Neuronal stem cell (in vitro differentiated cells): ENCODE results near the gene TNFAIP3.
A peak's percentile ranks its signal among the peaks of the same experiment; 100 is the strongest.

Experiments used
- DNase-seq: peaks from one replicate; pipeline ENCODE4 v3.0.0-alpha.2; 2013; ENCODE audit warnings: low spot score
- H2AFZ ChIP-seq: one replicate; pipeline ENCODE4 v1.6.1; 2013; ENCODE audit warnings: mild to moderate bottlenecking, low read length, inconsistent platforms
- H2AK5ac ChIP-seq: 2 replicates; pipeline ENCODE4 v1.6.1; 2013; ENCODE audit warnings: low read depth, mild to moderate bottlenecking, inconsistent platforms, low read length, moderate library complexity, mixed read lengths
- H2BK120ac ChIP-seq: 2 replicates; pipeline ENCODE4 v1.6.1; 2013; ENCODE audit warnings: low read depth, mild to moderate bottlenecking, inconsistent platforms, low read length, moderate library complexity, mixed read lengths
- H2BK12ac ChIP-seq: one replicate; pipeline ENCODE4 v1.6.1; 2013; ENCODE audit warnings: low read length, inconsistent platforms
- H2BK15ac ChIP-seq: 2 replicates; pipeline ENCODE4 v1.6.1; 2013; ENCODE audit warnings: mild to moderate bottlenecking, low read length, inconsistent platforms, mixed read lengths
- H2BK5ac ChIP-seq: one replicate; pipeline ENCODE4 v1.6.1; 2013; ENCODE audit warnings: inconsistent platforms, mild to moderate bottlenecking, low read length, moderate library complexity
- H3K14ac ChIP-seq: one replicate; pipeline ENCODE4 v1.6.1; 2013; ENCODE audit warnings: low read length, inconsistent platforms
- H3K18ac ChIP-seq: 2 replicates; pipeline ENCODE4 v1.6.1; 2013; ENCODE audit warnings: low read length, inconsistent platforms
- H3K23ac ChIP-seq: 2 replicates; pipeline ENCODE4 v1.6.1; 2013; ENCODE audit warnings: low read depth, mild to moderate bottlenecking, mixed read lengths, low read length, inconsistent platforms; ENCODE audit not compliant: poor library complexity
- H3K27ac ChIP-seq: replicated peaks from 3 replicates; pipeline ENCODE4 v1.5.1; 2013; ENCODE audit warnings: low read length, inconsistent platforms
- H3K27me3 ChIP-seq, 3 experiments: 2 replicates each; pipeline ENCODE4 v1.6.1; 2013; ENCODE audit warnings: low read length in 3 of 3, mild to moderate bottlenecking in 2 of 3, inconsistent platforms in 1 of 3, low read depth in 1 of 3, mixed read lengths in 1 of 3, moderate library complexity in 1 of 3; ENCODE audit not compliant: control insufficient read depth in 3 of 3, insufficient read depth in 3 of 3
- H3K36me3 ChIP-seq, 2 donors: replicated peaks in 1 of 2; 2 replicates each; pipeline ENCODE4 v1.6.1; 2013; ENCODE audit warnings: low read length in 2 of 2; ENCODE audit not compliant: control insufficient read depth in 2 of 2, insufficient read depth in 2 of 2
- H3K4ac ChIP-seq: 2 replicates; pipeline ENCODE4 v1.6.1; 2013; ENCODE audit warnings: inconsistent platforms, mild to moderate bottlenecking, low read length, moderate library complexity
- H3K4me1 ChIP-seq, 2 donors: 1 replicate in 1 of 2; 2 replicates in 1 of 2; pipeline ENCODE4 v1.6.1; 2013; ENCODE audit warnings: low read length in 2 of 2, low read depth in 1 of 2; ENCODE audit not compliant: control insufficient read depth in 2 of 2, insufficient read depth in 1 of 2
- H3K4me2 ChIP-seq: one replicate; pipeline ENCODE4 v1.6.1; 2013; ENCODE audit warnings: mild to moderate bottlenecking, low read length, inconsistent platforms; ENCODE audit not compliant: insufficient read depth, poor library complexity, severe bottlenecking
- H3K4me3 ChIP-seq, 2 donors: 2 replicates each; pipeline ENCODE4 v1.5.1; 2013; ENCODE audit warnings: low read length in 2 of 2, mild to moderate bottlenecking in 2 of 2, inconsistent platforms in 1 of 2, moderate library complexity in 1 of 2
- H3K79me1 ChIP-seq: one replicate; pipeline ENCODE4 v1.6.1; 2013; ENCODE audit warnings: low read depth, mild to moderate bottlenecking, inconsistent platforms, low read length, moderate library complexity
- H3K9ac ChIP-seq: one replicate; pipeline ENCODE4 v1.6.1; 2013; ENCODE audit warnings: mild to moderate bottlenecking, low read depth, low read length, inconsistent platforms; ENCODE audit not compliant: poor library complexity
- H3K9me3 ChIP-seq, 2 donors: replicated peaks in 1 of 2; 2 replicates each; pipeline versions ENCODE3 to v1.6.1; 2013; ENCODE audit warnings: low read length in 2 of 2, mild to moderate bottlenecking in 2 of 2, inconsistent platforms in 1 of 2, low read depth in 1 of 2, mixed read lengths in 1 of 2, moderate library complexity in 1 of 2; ENCODE audit not compliant: control insufficient read depth in 2 of 2, insufficient read depth in 1 of 2
- H4K8ac ChIP-seq: one replicate; pipeline ENCODE4 v1.6.1; 2013; ENCODE audit warnings: low read depth, mild to moderate bottlenecking, inconsistent platforms, low read length, moderate library complexity
- H4K91ac ChIP-seq: one replicate; pipeline ENCODE4 v1.6.1; 2013; ENCODE audit warnings: low read length, low read depth, mild to moderate bottlenecking, inconsistent platforms; ENCODE audit not compliant: poor library complexity
- WGBS, 2 donors: extraction: QIAGEN DNeasy Blood & Tissue Kit; methylation state at CpG; one replicate each; pipeline ENCODE4 v1.1.7; 2013; ENCODE audit warnings: missing lambda C conversion rate in 2 of 2, mixed read lengths in 1 of 2; ENCODE audit not compliant: insufficient read length in 2 of 2, insufficient replicate concordance in 1 of 2; ENCODE audit errors: extremely low coverage in 2 of 2; 5-methylcytosine and 5-hydroxymethylcytosine counted together

Gene TNFAIP3

DNA sequence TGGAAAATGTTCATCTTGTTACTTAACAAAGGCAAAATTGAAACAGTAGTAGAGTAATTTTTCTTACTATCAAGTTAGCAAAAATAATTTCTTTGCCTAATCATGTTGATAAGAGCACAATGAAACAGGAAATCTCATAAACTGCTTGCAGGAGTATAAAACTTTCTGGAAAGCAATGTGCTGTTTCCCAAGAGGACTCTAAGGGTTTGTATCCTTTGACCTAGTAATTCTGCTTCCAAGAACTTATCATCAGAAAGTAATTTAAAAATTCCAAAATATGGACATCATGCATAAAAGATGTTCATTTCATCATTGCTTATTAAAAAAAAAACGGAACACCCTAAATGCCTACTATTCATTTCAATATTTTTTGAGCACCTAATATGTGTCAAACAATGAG lies 46.1 kb upstream of the TNFAIP3 start:
- H2BK15ac ChIP-seq = no peak overlapping the region
- H4K91ac ChIP-seq = no peak overlapping the region
- H2BK12ac ChIP-seq = no peak overlapping the region
- H3K79me1 ChIP-seq = no peaks in the 10 kb centered on the region
- H3K27me3 ChIP-seq = no peaks in the 10 kb centered on the region
- H3K9me3 ChIP-seq = no peaks in the 10 kb centered on the region
- no peak overlapping the region for H3K18ac ChIP-seq
- no peak overlapping the region for H3K14ac ChIP-seq
- H3K36me3 ChIP-seq = no peaks in the 10 kb centered on the region
- DNase-seq = no peak
- no peak overlapping the region for H2AK5ac ChIP-seq
- H3K23ac ChIP-seq = no peak overlapping the region
- H2BK5ac ChIP-seq = no peak overlapping the region
- whole genome bisulfite sequencing, 2 donors = no CpG with 5 or more reads among the region's 1 CpG
- no peak overlapping the region for H3K4me2 ChIP-seq
- H3K4ac ChIP-seq = no peak overlapping the region
- no peak overlapping the region for H3K4me3 ChIP-seq
- H3K4me1 ChIP-seq = peaks cover 1 to 10% of the 10 kb centered on the region in 2 donors
- no peak overlapping the region for H2BK120ac ChIP-seq
- H3K27ac ChIP-seq = no peak overlapping the region
- H4K8ac ChIP-seq = no peak overlapping the region
- H2AFZ ChIP-seq = no peak overlapping the region
- no peak overlapping the region for H3K9ac ChIP-seq

DNA sequence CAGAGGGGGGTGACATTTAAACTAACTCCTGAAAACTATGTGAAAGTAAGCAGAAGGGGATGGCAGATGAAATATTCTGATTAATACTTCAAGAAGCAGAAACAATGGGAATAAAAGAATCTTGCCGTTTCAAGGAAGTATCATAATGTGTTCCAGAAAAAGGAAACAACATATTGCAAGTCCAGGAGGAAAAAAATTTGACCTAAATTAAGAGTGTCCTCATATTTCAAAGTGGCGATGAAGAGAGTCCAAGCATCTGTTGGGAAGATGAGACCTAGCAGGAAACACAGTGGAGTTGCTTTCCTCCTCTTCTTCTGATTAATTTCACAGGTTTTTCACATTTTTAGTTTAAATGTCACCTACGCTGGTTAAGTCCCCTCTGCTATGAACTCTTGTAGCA lies 45.6 kb upstream of the TNFAIP3 start:
- peaks cover 1 to 10% of the 10 kb centered on the region in 2 donors for H3K4me1 ChIP-seq
- no peaks in the 10 kb centered on the region for H3K27me3 ChIP-seq
- no peak overlapping the region for H3K14ac ChIP-seq
- no peak overlapping the region for H2BK12ac ChIP-seq
- no peak overlapping the region for H2AFZ ChIP-seq
- no peaks in the 10 kb centered on the region for H3K9me3 ChIP-seq
- H3K23ac ChIP-seq = no peak overlapping the region
- no peak for DNase-seq
- H4K8ac ChIP-seq = no peak overlapping the region
- no peak overlapping the region for H3K4me3 ChIP-seq
- no peaks in the 10 kb centered on the region for H3K36me3 ChIP-seq
- H3K79me1 ChIP-seq = no peaks in the 10 kb centered on the region
- H2BK5ac ChIP-seq = no peak overlapping the region
- no peak overlapping the region for H2BK15ac ChIP-seq
- H4K91ac ChIP-seq = no peak overlapping the region
- no peak overlapping the region for H3K4me2 ChIP-seq
- no peak overlapping the region for H3K4ac ChIP-seq
- WGBS, 2 donors = no CpG with 5 or more reads among the region's 3 CpGs
- H3K27ac ChIP-seq = no peak overlapping the region
- H2BK120ac ChIP-seq = no peak overlapping the region
- H3K9ac ChIP-seq = no peak overlapping the region
- H2AK5ac ChIP-seq = no peak overlapping the region
- H3K18ac ChIP-seq = no peak overlapping the region

DNA sequence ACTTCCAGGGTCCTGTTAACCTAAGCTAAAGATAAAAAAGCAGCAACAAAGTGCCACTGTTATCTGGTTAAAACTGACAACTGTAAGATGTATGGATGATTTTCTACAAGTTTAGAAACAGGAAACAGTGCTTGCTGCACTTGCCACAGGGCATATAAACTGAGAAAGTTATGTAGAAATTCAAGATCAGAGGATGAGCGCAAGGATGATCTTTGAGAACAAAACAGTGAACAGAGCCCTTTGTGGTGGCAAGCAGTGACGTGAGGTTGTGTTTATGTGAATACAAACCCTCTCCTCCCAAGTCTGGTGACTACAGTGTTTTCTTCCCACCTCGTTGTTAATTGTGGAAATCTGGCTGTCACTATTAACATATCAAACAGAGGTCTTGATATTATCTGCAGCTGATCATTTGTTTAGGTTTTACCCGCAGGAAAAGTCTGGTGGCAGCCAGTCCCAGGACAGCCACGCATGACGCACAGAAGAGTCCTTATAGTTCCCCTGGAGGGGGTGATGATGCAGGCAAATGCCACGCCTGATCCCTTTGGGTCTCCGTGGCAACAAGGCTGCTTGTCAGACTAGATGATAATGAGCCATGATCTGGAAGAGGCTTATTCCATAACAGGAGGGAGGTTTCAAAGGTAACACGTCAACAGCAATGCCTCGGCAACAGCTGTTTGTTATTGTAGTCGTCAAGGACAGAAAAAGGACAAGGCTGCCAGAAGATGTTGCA lies 43.1 kb upstream of the TNFAIP3 start:
- Histone ChIP-seq H2AK5ac (no peak overlapping the region), H3K14ac (no peak overlapping the region), H4K91ac (no peak overlapping the region), H3K4ac (no peak overlapping the region), H3K9ac (no peak overlapping the region), H4K8ac (no peak overlapping the region), H3K18ac (no peak overlapping the region), H3K4me1 (peaks cover 1 to 10% of the 10 kb centered on the region in 2 donors), H3K4me2 (no peak overlapping the region), H2BK5ac (no peak overlapping the region), H2BK15ac (no peak overlapping the region), H3K27me3 (no peaks in the 10 kb centered on the region), H2BK12ac (no peak overlapping the region), H3K9me3 (no peaks in the 10 kb centered on the region), H2BK120ac (no peak overlapping the region), H3K23ac (no peak overlapping the region), H3K27ac (no peak overlapping the region), H3K4me3 (peak overlapping the region in 1 of 2 donors; percentile 11), H3K36me3 (no peaks in the 10 kb centered on the region), H3K79me1 (no peaks in the 10 kb centered on the region), H2AFZ (peak overlapping the region; percentile 79)
- no CpG with 5 or more reads among the region's 11 CpGs for WGBS, 2 donors
- no peak for DNase-seq

GRCh38 chr6:137824556-137824879 lies 42.5 kb upstream of the TNFAIP3 start:
- no peak overlapping the region for H3K4me3 ChIP-seq
- WGBS, 2 donors = no CpG with 5 or more reads among the region's 1 CpG
- H3K18ac ChIP-seq = no peak overlapping the region
- no peak overlapping the region for H3K27ac ChIP-seq
- H2AK5ac ChIP-seq = no peak overlapping the region
- no peak overlapping the region for H2BK15ac ChIP-seq
- DNase-seq = no peak
- no peak overlapping the region for H4K91ac ChIP-seq
- peak overlapping the region; percentile 79 for H2AFZ ChIP-seq
- no peak overlapping the region for H3K4me2 ChIP-seq
- H3K27me3 ChIP-seq = no peaks in the 10 kb centered on the region
- no peaks in the 10 kb centered on the region for H3K79me1 ChIP-seq
- H2BK5ac ChIP-seq = no peak overlapping the region
- no peak overlapping the region for H3K4ac ChIP-seq
- no peak overlapping the region for H3K23ac ChIP-seq
- H2BK120ac ChIP-seq = no peak overlapping the region
- no peaks in the 10 kb centered on the region for H3K36me3 ChIP-seq
- no peak overlapping the region for H3K14ac ChIP-seq
- no peak overlapping the region for H2BK12ac ChIP-seq
- no peak overlapping the region for H4K8ac ChIP-seq
- H3K9ac ChIP-seq = no peak overlapping the region
- no peaks in the 10 kb centered on the region for H3K9me3 ChIP-seq
- H3K4me1 ChIP-seq = peaks cover 1 to 10% of the 10 kb centered on the region in 2 donors
